GM10266 (cell line): ENCODE measurements around the gene ZNF234.

Experiments used
- DNase-seq: peaks from one replicate; pipeline ENCODE4 v3.0.0; 2012; ENCODE audit errors: extremely low spot score
- CTCF ChIP-seq: IDR thresholded peaks from 2 replicates; pipeline ENCODE4 v1.5.1; 2012; ENCODE audit warnings: mild to moderate bottlenecking, low read depth; ENCODE audit not compliant: control insufficient read depth, insufficient read depth; ENCODE audit errors: missing control alignments

Gene ZNF234

GRCh38 chr19:44141191-44142058 is at the start of gene ZNF234:
ZNF234 (plus strand) TSS chr19:44141554; CDS start chr19:44144633, 3,079 bp downstream.
- no peak for TF ChIP-seq CTCF
- DNase-seq: peak; percentile 72

GRCh38 chr19:44092108-44092507 is 49.2 kb upstream of the ZNF234 start:
- DNase-seq: no peak

GRCh38 chr19:44093931-44094765 is 47.2 kb upstream of the ZNF234 start, which contains the start of gene ZNF224:
ZNF224 (plus strand) TSS chr19:44094361; CDS start chr19:44097874, 3,513 bp downstream.
- DNase-seq: peak; percentile 78
- no peak for TF ChIP-seq CTCF

More at GRCh38 chr19:44092108-44092507, 49.2 kb upstream of the ZNF234 start:
- TF ChIP-seq CTCF: no peak

- DNase-seq: no peak
- no peak for TF ChIP-seq CTCF
Observed at GRCh38 chr19:44107751-44108150, 33.6 kb upstream of the ZNF234 start.

- TF ChIP-seq CTCF: no peak
- DNase-seq: no peak
Observed at GRCh38 chr19:44109458-44109857, 31.9 kb upstream of the ZNF234 start.

GRCh38 chr19:44111910-44112463 is 29.4 kb upstream of the ZNF234 start:
- no peak for DNase-seq

More at GRCh38 chr19:44111910-44112463, 29.4 kb upstream of the ZNF234 start:
- TF ChIP-seq CTCF: no peak
